ENCODE results near the gene MOGAT3.
A peak's percentile ranks its signal among the peaks of the same experiment; 100 is the strongest.

The MOGAT3 gene

DNA sequence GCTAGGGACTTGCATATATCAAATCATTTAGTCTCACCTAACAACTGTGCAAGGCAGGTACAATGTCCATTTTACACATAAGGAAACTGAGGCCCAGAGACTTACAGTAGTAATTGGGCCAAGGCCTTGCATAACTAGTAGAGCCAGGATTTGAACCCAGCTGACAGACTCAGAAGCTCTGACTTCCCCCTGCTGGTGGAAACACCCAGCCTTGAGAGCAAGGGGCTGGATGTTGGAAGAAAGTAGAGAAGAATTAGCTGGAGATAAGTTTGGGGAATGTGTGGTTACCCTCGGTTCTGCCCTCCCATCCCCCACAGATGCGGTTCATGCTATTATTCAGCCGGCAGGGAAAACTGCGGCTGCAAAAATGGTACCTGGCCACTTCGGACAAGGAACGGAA lies 44.6 kb downstream of the MOGAT3 start:
- TF ChIP-seq, protein P1, sequence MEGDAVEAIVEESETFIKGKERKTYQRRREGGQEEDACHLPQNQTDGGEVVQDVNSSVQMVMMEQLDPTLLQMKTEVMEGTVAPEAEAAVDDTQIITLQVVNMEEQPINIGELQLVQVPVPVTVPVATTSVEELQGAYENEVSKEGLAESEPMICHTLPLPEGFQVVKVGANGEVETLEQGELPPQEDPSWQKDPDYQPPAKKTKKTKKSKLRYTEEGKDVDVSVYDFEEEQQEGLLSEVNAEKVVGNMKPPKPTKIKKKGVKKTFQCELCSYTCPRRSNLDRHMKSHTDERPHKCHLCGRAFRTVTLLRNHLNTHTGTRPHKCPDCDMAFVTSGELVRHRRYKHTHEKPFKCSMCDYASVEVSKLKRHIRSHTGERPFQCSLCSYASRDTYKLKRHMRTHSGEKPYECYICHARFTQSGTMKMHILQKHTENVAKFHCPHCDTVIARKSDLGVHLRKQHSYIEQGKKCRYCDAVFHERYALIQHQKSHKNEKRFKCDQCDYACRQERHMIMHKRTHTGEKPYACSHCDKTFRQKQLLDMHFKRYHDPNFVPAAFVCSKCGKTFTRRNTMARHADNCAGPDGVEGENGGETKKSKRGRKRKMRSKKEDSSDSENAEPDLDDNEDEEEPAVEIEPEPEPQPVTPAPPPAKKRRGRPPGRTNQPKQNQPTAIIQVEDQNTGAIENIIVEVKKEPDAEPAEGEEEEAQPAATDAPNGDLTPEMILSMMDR (IDR thresholded peaks at IDR 0.05; ENCODE audit: low read depth, low read length), result peak; percentile 37

GRCh38 chr7:101155303-101155702 lies 45.5 kb downstream of the MOGAT3 start:
- DNase-seq, result no peak
- Histone ChIP-seq H3K9me3 (no peaks in the 10 kb centered on the region), H3K27me3 (no peaks in the 10 kb centered on the region), H3K4me3 (ENCODE audit: low read depth, low read length) (peak overlapping the region; percentile 83), H3K36me3 (peaks cover 9% of the 10 kb centered on the region), H3K4me1 (peaks cover 3% of the 10 kb centered on the region; the same call in 1 of the 2 replicates)
- TF ChIP-seq, protein P1 (IDR thresholded peaks at IDR 0.05; ENCODE audit: low read depth, low read length), result no peak

More for the DNA sequence above, 44.6 kb downstream of the MOGAT3 start:
- Histone ChIP-seq H3K27me3 (no peaks in the 10 kb centered on the region), H3K4me3 (ENCODE audit: low read depth, low read length) (no peak overlapping the region), H3K36me3 (peaks cover 9% of the 10 kb centered on the region), H3K9me3 (no peaks in the 10 kb centered on the region), H3K4me1 (peaks cover 4% of the 10 kb centered on the region; the same call in 1 of the 2 replicates)
- DNase-seq, result no peak

DNA sequence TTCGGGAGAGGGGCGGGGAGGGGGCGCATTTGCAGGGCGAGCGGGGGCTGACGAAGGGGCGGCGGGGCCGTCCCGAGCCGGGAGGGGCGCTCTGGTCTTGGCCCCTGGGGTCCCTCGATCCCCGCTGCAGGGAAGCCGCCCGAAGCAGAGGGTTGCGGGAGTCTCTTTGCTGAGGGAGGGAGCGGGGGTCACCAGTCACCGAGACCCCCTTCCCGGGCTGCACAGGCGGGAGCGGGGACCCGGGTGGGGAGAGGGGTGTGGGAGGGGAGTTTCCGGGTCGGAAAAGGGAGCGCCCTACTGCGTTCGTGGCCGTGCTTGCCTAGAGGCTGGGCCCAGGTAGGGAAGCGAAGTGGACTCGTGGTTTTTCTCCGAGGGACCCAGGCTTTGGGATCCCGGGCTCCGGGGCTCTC lies 46.1 kb downstream of the MOGAT3 start:
- Histone ChIP-seq H3K4me1 (no peaks in the 10 kb centered on the region; the same call in 1 of the 2 replicates), H3K9me3 (no peaks in the 10 kb centered on the region), H3K4me3 (ENCODE audit: low read depth, low read length) (peak overlapping the region; percentile 83), H3K36me3 (peaks cover 9% of the 10 kb centered on the region), H3K27me3 (no peaks in the 10 kb centered on the region)
- TF ChIP-seq, protein P1 (IDR thresholded peaks at IDR 0.05; ENCODE audit: low read depth, low read length), result no peak
- DNase-seq, result no peak

DNA sequence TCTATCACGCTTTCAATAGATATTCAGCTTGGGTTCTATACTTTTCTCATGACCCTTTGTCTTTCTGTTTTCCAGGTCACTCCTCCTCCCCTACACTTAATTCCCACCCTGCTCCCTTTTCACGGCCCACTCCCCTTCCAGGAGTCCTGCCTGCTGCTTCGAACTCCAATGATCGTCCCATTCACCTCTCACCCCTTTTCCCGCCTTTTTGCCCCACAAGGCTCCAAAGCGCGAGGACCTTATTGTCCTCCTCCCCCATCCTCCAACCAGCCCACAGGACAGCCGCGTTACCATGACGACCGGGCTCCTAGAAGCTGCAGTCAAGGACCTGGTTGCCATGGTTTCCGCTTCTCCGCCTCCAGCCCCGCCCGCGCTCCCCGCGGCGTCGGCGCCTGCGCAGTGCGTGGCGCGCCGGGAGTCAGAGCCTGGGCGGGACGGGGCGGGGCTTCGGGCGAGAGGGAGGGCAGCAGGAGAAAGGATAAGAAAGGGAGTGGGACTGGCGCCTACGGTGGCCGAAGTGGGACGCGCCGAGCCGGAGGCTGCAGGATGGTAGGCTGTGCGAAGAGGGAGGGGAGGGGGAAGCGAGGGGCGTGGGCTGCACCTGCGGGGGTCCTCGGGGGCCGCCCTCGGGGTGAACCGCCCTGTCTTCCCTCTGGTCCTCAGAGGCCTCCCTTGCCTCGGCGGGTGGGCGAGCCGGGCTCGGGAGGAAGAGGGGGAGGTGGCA lies 46.7 kb downstream of the MOGAT3 start, which contains the start of gene AP1S1:
Gene AP1S1, plus strand, starts transcription at position 508 of the 724 bp plus-strand sequence. Its CDS starts 39 bp downstream, at position 547.
- DNase-seq, result peak; percentile 99
- peaks cover 9% of the 10 kb centered on the region for H3K36me3 ChIP-seq
- H3K4me3 ChIP-seq (ENCODE audit: low read depth, low read length), result peak within 1 kb of the TSS; percentile 83
- no peaks in the 10 kb centered on the region; the same call in 1 of the 2 replicates for H3K4me1 ChIP-seq
- H3K27me3 ChIP-seq, result no peaks in the 10 kb centered on the region
- H3K9me3 ChIP-seq, result no peaks in the 10 kb centered on the region
- TF ChIP-seq, protein P1 (IDR thresholded peaks at IDR 0.05; ENCODE audit: low read depth, low read length), result no peak

GRCh38 chr7:101151908-101152651 lies 48.8 kb downstream of the MOGAT3 start:
- H3K4me3 ChIP-seq (ENCODE audit: low read depth, low read length), result no peak overlapping the region
- no peaks in the 10 kb centered on the region for H3K36me3 ChIP-seq
- TF ChIP-seq, protein P1 (IDR thresholded peaks at IDR 0.05; ENCODE audit: low read depth, low read length), result no peak
- no peak for DNase-seq
- no peaks in the 10 kb centered on the region for H3K27me3 ChIP-seq
- H3K9me3 ChIP-seq, result no peaks in the 10 kb centered on the region
- no peaks in the 10 kb centered on the region; the same call in 1 of the 2 replicates for H3K4me1 ChIP-seq

All from BE2C (cell line).